ENCODE measurements around the gene MAMDC4. TPM values are rescaled to one million over a fixed set of nuclear protein-coding genes. Genes with fewer than 3 reads are reported as not detected.

Gene MAMDC4
- total and polyA plus RNA-seq, 2 of the 8 experiments (the other 6 are each of a cell fraction or from before 2014, with no cell fraction given) = 3.1 to 4.5 TPM

GRCh38 chr9:136840877-136841645 is 11.1 kb upstream of the MAMDC4 start (continued):
- no peak for TF ChIP-seq HDAC2 (IDR thresholded peaks at IDR 0.05; ENCODE audit: borderline replicate concordance in 1 of 2, low read depth in 2 of 2, low read length in 2 of 2)
- TF ChIP-seq ATF3 (IDR thresholded peaks at IDR 0.05; ENCODE audit: insufficient read depth, low read depth, low read length) = no peak
- no peak for TF ChIP-seq CREB1 (IDR thresholded peaks at IDR 0.05)

All from H1 (cell line).